HCT116 (cell line): ENCODE data around the gene ACE. TPM values are rescaled to one million over a fixed set of nuclear protein-coding genes. Genes with fewer than 3 reads are reported as not detected.

Experiments used
- ATAC-seq: fragments of 200-7000 bp; cut with Tn5 transposase; 2 replicates; pipeline ENCODE4 v1.9.1; 2020; ENCODE audit warnings: mild to moderate bottlenecking, moderate library complexity
- BruUV-seq: library from RNA; stranded (reverse); fragments of 400-500 nt; replicated peaks from 2 replicates; lab custom pipeline; 2021; lab: Mats Ljungman, UMichigan
- CTCF ChIA-PET: fragments of 300-600 bp; sonication (Branson Sonifier 250); formaldehyde crosslinking; loops from one replicate; lab custom pipeline; 2021; ENCODE audit warnings: antibody characterized with exemption; lab: Charles Lee
- POLR2A ChIA-PET: fragments of 300-600, 350-600 bp; sonication (Branson Sonifier 250); formaldehyde crosslinking; loops from one replicate; lab custom pipeline; 2021; ENCODE audit warnings: antibody characterized with exemption; lab: Charles Lee
- RAD21 ChIA-PET, 2 experiments: fragments of 300-600 bp; sonication (Branson Sonifier 250); formaldehyde crosslinking; loops; one replicate each; lab custom pipeline; 2023; ENCODE audit warnings: low total read pairs in 2 of 2; ENCODE audit not compliant: uncharacterized antibody in 2 of 2, unreplicated experiment in 2 of 2, low non-redundant PET in 1 of 2; lab: Charles Lee
- DNase-seq: peaks from one replicate; pipeline ENCODE4 v3.0.0-alpha.2; 2010; ENCODE audit warnings: low read depth, low spot score
- H2AFZ ChIP-seq: fragments of 200-600 bp; shearing (Covaris generic), sonication (generic); 2 replicates; pipeline ENCODE4 v1.6.1; 2017; ENCODE audit warnings: low read depth, mixed run types, mixed read lengths, antibody characterized with exemption, low read length; ENCODE audit not compliant: poor library complexity, severe bottlenecking
- H3K27ac ChIP-seq: 2 replicates; pipeline ENCODE4 v1.5.1; 2012; ENCODE audit warnings: low read depth, low read length
- H3K27me3 ChIP-seq: fragments of 200-600 bp; sonication (generic); 2 replicates; pipeline ENCODE4 v1.6.1; 2016; ENCODE audit warnings: mixed run types, low read length, mixed read lengths; ENCODE audit not compliant: insufficient read depth
- H3K36me3 ChIP-seq, 2 experiments: fragments of 200-500 bp in 1 of 2; fragments of 200-600 bp in 1 of 2; sonication (Bioruptor generic) in 1 of 2; sonication (generic) in 1 of 2; 2 replicates each; pipeline versions ENCODE4 v1.5.1 to v1.6.1; 2014 to 2016; ENCODE audit warnings: low read length in 2 of 2, inconsistent platforms in 1 of 2, mixed read lengths in 1 of 2, mixed run types in 1 of 2; ENCODE audit not compliant: insufficient read depth in 2 of 2, control insufficient read depth in 1 of 2
- H3K4me1 ChIP-seq, 2 experiments: fragments of 200-600 bp in 1 of 2; sonication (generic) in 1 of 2; 2 replicates each; pipeline versions ENCODE4 v1.5.1 to v1.6.1; 2012 to 2017; ENCODE audit warnings: low read length in 2 of 2, inconsistent platforms in 1 of 2, mild to moderate bottlenecking in 1 of 2, mixed read lengths in 1 of 2, mixed run types in 1 of 2, moderate library complexity in 1 of 2; ENCODE audit not compliant: insufficient read depth in 2 of 2, control insufficient read depth in 1 of 2
- H3K4me2 ChIP-seq: fragments of 200-600 bp; sonication (generic); 2 replicates; pipeline ENCODE4 v1.6.1; 2017; ENCODE audit warnings: mixed run types, low read length, mixed read lengths
- H3K4me3 ChIP-seq, 2 experiments: fragments of 200-600 bp in 1 of 2; sonication (generic) in 1 of 2; replicated peaks in 1 of 2; 2 replicates each; pipeline ENCODE4 v1.5.1; 2011 to 2016; ENCODE audit warnings: low read length in 2 of 2, control low read depth in 1 of 2, low read depth in 1 of 2, mild to moderate bottlenecking in 1 of 2, mixed read lengths in 1 of 2, mixed run types in 1 of 2
- H3K79me2 ChIP-seq: fragments of 200-600 bp; sonication (generic); 2 replicates; pipeline ENCODE4 v1.6.1; 2017; ENCODE audit warnings: mild to moderate bottlenecking, mixed run types, low read length, moderate library complexity, mixed read lengths; ENCODE audit not compliant: insufficient read depth
- H3K9ac ChIP-seq: fragments of 200-600 bp; sonication (generic); 2 replicates; pipeline ENCODE4 v1.6.1; 2016; ENCODE audit warnings: low read length, mixed read lengths
- H3K9me2 ChIP-seq: fragments of 200-600 bp; sonication (generic), shearing (Covaris generic); 2 replicates; pipeline ENCODE4 v1.6.1; 2017; ENCODE audit warnings: mixed run types, mild to moderate bottlenecking, moderate library complexity; ENCODE audit not compliant: insufficient read depth
- H3K9me3 ChIP-seq, 2 experiments: fragments of 200-500 bp in 1 of 2; fragments of 200-600 bp in 1 of 2; sonication (Bioruptor generic) in 1 of 2; sonication (generic) in 1 of 2; 2 replicates each; pipeline ENCODE4 v1.6.1; 2014 to 2017; ENCODE audit warnings: low read length in 2 of 2, mixed read lengths in 2 of 2, inconsistent platforms in 1 of 2, low read depth in 1 of 2, mild to moderate bottlenecking in 1 of 2, mixed run types in 1 of 2, moderate library complexity in 1 of 2; ENCODE audit not compliant: control insufficient read depth in 1 of 2, insufficient read depth in 1 of 2
- H4K20me1 ChIP-seq: fragments of 200-600 bp; sonication (generic), shearing (Covaris generic); 2 replicates; pipeline ENCODE4 v1.6.1; 2017; ENCODE audit warnings: mixed run types, mild to moderate bottlenecking, moderate library complexity; ENCODE audit not compliant: insufficient read depth
- CBX3 ChIP-seq: IDR thresholded peaks from 2 replicates; pipeline ENCODE4 v1.6.1; 2012; ENCODE audit warnings: low read depth
- EZH2phosphoT487 ChIP-seq: fragments of 200-600 bp; IDR thresholded peaks from 2 replicates; pipeline ENCODE4 v1.6.1; 2018; ENCODE audit warnings: antibody characterized with exemption, borderline replicate concordance
- POLR2A ChIP-seq: IDR thresholded peaks from 2 replicates; pipeline ENCODE4 v1.7.0; 2011; ENCODE audit warnings: borderline replicate concordance; ENCODE audit not compliant: insufficient read depth, insufficient read length; ENCODE audit errors: extremely low read depth
- POLR2AphosphoS5 ChIP-seq: IDR thresholded peaks from 2 replicates; pipeline ENCODE4 v1.6.1; 2011; ENCODE audit warnings: mild to moderate bottlenecking, low read depth, low read length, moderate library complexity
- SIN3A ChIP-seq: IDR thresholded peaks from 2 replicates; pipeline ENCODE4 v1.6.1; 2012; ENCODE audit warnings: low read depth
- TCF7L2 ChIP-seq: IDR thresholded peaks from 2 replicates; pipeline ENCODE4 v1.7.0; 2011; ENCODE audit warnings: borderline replicate concordance, inconsistent platforms; ENCODE audit not compliant: insufficient read depth, insufficient read length; ENCODE audit errors: extremely low read depth
- intact Hi-C: fragments of 100-400 bp; cut with micrococcal nuclease; formaldehyde crosslinking; loops from 2 replicates; pipeline ENCODE4 v1.10.0; 2022
- total RNA-seq: library from RNA; stranded (reverse); gene quantifications from one replicate; pipeline ENCODE4 v1.2.1, GENCODE V29; 2021; ENCODE audit not compliant: unreplicated experiment
- TF ChIP-seq, protein P1 (sequence below), 3 experiments: fragments of 200-600 bp in 1 of 3; sonication (generic) in 1 of 3; IDR thresholded peaks in 2 of 3; conservative IDR thresholded peaks in 1 of 3; 2 replicates each; pipeline ENCODE4 v1.5.1; 2012 to 2017; ENCODE audit warnings: low read depth in 2 of 3, low read length in 2 of 3, antibody characterized with exemption in 1 of 3, borderline replicate concordance in 1 of 3, control low read depth in 1 of 3, mild to moderate bottlenecking in 1 of 3, mixed read lengths in 1 of 3, mixed run types in 1 of 3, moderate library complexity in 1 of 3; ENCODE audit not compliant: insufficient read depth in 1 of 3
- TF ChIP-seq, protein P2 (sequence below): IDR thresholded peaks from 2 replicates; pipeline ENCODE4 v1.6.1; 2012
- TF ChIP-seq, protein P3 (sequence below): IDR thresholded peaks from 2 replicates; pipeline ENCODE4 v1.6.1; 2012; ENCODE audit warnings: low read depth

The ACE gene
- total RNA-seq, 1 experiment from 2014 or later, result 7.7 TPM

DNA sequence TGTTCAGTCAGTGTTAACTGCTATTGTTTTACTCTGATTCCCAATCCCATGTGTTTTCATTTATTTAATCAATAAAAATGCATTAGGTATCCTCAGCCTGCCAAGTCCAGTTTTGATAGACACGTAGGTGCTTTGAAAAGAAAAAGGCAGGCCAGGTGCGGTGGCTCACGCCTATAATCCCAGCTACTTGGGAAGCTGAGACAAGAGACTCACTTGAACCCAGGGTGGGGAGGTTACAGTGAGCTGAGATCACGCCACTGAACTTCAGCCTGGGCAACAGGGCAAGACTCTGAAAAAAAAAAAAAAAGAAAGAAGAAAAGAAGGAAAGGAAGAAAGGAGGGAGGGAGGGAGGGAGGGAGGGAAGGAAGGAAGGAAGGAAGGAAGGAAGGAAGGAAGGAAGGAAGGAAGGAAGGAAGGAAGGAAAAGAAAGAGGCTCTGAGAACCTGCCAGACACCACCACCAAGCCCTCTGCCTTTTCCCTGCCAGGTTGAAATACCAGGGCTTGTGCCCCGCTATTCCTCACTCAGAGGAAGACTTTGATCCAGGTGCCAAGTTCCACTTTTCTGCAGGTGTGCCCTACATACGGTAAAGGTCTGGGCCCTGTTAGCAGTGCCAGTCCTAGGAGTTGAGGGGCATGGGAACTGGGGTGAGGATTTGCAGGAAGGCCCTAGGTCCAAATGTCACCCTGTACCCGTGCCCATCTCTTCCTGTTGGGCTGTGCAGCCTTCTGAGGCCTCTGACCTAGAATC lies 36.2 kb downstream of the ACE start:
- Histone ChIP-seq H3K4me3 (no peak overlapping the region), H3K79me2 (no peaks in the 10 kb centered on the region), H3K4me1 (peaks cover 13 to 18% of the 10 kb centered on the region in 2 experiments), H3K27me3 (peaks cover 3% of the 10 kb centered on the region), H2AFZ (no peak overlapping the region), H3K9ac (no peak overlapping the region), H3K9me2 (no peaks in the 10 kb centered on the region), H3K4me2 (no peak overlapping the region), H3K36me3 (no peaks in the 10 kb centered on the region), H3K27ac (no peak overlapping the region), H4K20me1 (no peaks in the 10 kb centered on the region), H3K9me3 (no peaks in the 10 kb centered on the region)
- ATAC-seq (no peak), DNase-seq (no peak)
- ChIA-PET POLR2A (no interaction called here), RAD21 (no interaction called here), CTCF (no interaction called here)
- intact Hi-C loops, result no loop called here
- TF ChIP-seq CBX3, result no peak
- no peak for TF ChIP-seq POLR2A
- TF ChIP-seq, protein P1, sequence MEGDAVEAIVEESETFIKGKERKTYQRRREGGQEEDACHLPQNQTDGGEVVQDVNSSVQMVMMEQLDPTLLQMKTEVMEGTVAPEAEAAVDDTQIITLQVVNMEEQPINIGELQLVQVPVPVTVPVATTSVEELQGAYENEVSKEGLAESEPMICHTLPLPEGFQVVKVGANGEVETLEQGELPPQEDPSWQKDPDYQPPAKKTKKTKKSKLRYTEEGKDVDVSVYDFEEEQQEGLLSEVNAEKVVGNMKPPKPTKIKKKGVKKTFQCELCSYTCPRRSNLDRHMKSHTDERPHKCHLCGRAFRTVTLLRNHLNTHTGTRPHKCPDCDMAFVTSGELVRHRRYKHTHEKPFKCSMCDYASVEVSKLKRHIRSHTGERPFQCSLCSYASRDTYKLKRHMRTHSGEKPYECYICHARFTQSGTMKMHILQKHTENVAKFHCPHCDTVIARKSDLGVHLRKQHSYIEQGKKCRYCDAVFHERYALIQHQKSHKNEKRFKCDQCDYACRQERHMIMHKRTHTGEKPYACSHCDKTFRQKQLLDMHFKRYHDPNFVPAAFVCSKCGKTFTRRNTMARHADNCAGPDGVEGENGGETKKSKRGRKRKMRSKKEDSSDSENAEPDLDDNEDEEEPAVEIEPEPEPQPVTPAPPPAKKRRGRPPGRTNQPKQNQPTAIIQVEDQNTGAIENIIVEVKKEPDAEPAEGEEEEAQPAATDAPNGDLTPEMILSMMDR (IDR thresholded peaks at IDR 0.05 in 2 of 3, conservative IDR thresholded peaks at IDR 0.05 in 1 of 3; ENCODE audit: borderline replicate concordance in 1 of 3, insufficient read depth in 1 of 3, low read depth in 2 of 3, low read length in 2 of 3), result no peak
- TF ChIP-seq, protein P2, sequence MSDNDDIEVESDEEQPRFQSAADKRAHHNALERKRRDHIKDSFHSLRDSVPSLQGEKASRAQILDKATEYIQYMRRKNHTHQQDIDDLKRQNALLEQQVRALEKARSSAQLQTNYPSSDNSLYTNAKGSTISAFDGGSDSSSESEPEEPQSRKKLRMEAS, result no peak
- TF ChIP-seq TCF7L2, result no peak
- TF ChIP-seq, protein P3, sequence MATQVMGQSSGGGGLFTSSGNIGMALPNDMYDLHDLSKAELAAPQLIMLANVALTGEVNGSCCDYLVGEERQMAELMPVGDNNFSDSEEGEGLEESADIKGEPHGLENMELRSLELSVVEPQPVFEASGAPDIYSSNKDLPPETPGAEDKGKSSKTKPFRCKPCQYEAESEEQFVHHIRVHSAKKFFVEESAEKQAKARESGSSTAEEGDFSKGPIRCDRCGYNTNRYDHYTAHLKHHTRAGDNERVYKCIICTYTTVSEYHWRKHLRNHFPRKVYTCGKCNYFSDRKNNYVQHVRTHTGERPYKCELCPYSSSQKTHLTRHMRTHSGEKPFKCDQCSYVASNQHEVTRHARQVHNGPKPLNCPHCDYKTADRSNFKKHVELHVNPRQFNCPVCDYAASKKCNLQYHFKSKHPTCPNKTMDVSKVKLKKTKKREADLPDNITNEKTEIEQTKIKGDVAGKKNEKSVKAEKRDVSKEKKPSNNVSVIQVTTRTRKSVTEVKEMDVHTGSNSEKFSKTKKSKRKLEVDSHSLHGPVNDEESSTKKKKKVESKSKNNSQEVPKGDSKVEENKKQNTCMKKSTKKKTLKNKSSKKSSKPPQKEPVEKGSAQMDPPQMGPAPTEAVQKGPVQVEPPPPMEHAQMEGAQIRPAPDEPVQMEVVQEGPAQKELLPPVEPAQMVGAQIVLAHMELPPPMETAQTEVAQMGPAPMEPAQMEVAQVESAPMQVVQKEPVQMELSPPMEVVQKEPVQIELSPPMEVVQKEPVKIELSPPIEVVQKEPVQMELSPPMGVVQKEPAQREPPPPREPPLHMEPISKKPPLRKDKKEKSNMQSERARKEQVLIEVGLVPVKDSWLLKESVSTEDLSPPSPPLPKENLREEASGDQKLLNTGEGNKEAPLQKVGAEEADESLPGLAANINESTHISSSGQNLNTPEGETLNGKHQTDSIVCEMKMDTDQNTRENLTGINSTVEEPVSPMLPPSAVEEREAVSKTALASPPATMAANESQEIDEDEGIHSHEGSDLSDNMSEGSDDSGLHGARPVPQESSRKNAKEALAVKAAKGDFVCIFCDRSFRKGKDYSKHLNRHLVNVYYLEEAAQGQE, result no peak
- TF ChIP-seq POLR2AphosphoS5, result no peak
- TF ChIP-seq EZH2phosphoT487, result no peak
- TF ChIP-seq SIN3A, result no peak
- no TSS peak for BruUV-seq
